GM19035 (cell line): ENCODE results near the gene RPS15A.
"Not testable (repeated sequence)": the region's sequence is repeated elsewhere in the genome, so short reads cannot be mapped to it uniquely, and the experiment has no call there.

Source experiments
- ATAC-seq: cut with Tn5 transposase; IDR thresholded peaks from one replicate; pipeline ENCODE4 v1.9.1; 2021; ENCODE audit not compliant: unreplicated experiment

The RPS15A gene

GRCh38 chr16:18797746-18798145 is 7.6 kb upstream of the RPS15A start:
- ATAC-seq = no peak

- ATAC-seq = no peak
Measured at GRCh38 chr16:18796377-18796776, 6.2 kb upstream of the RPS15A start.

GRCh38 chr16:18792836-18793433 is 2.8 kb upstream of the RPS15A start:
- ATAC-seq = no peak

GRCh38 chr16:18789515-18789849 is 652 bp downstream of the RPS15A start:
- ATAC-seq = no peak

GRCh38 chr16:18788828-18789514 is 1.2 kb downstream of the RPS15A start:
- ATAC-seq = no peak

- ATAC-seq = no peak
Measured at GRCh38 chr16:18784917-18785623, 5.1 kb downstream of the RPS15A start.

GRCh38 chr16:18783430-18784341 is 6.4 kb downstream of the RPS15A start:
- ATAC-seq = no peak

- ATAC-seq = no peak
Measured at GRCh38 chr16:18782697-18783429, 7.3 kb downstream of the RPS15A start.

GRCh38 chr16:18781232-18781631 is 8.9 kb downstream of the RPS15A start:
- ATAC-seq = not testable (repeated sequence)

- ATAC-seq = not testable (repeated sequence)
Measured at GRCh38 chr16:18780460-18781026, 9.6 kb downstream of the RPS15A start.

- not testable (repeated sequence) for ATAC-seq
Measured at GRCh38 chr16:18777664-18778063, 12.5 kb downstream of the RPS15A start.

- not testable (repeated sequence) for ATAC-seq
Measured at GRCh38 chr16:18776334-18776733, 13.8 kb downstream of the RPS15A start.

GRCh38 chr16:18774651-18775050 is 15.5 kb downstream of the RPS15A start:
- ATAC-seq = not testable (repeated sequence)

GRCh38 chr16:18772171-18772570 is 18.0 kb downstream of the RPS15A start:
- not testable (repeated sequence) for ATAC-seq

GRCh38 chr16:18770336-18770962 is 19.7 kb downstream of the RPS15A start:
- not testable (repeated sequence) for ATAC-seq

- peak; percentile 67 for ATAC-seq
Measured at GRCh38 chr16:18767217-18767616, 22.9 kb downstream of the RPS15A start.

- not testable (repeated sequence) for ATAC-seq
Measured at GRCh38 chr16:18762713-18763112, 27.4 kb downstream of the RPS15A start.

- ATAC-seq = peak; percentile 57
Measured at GRCh38 chr16:18759598-18760520, 30.3 kb downstream of the RPS15A start.
